T-cell (primary cell): ENCODE measurements around the gene FBXL19. TPM values are rescaled to one million over a fixed set of nuclear protein-coding genes. Genes with fewer than 3 reads are reported as not detected.

Experiments used
- ATAC-seq, 4 experiments: fragments of 200-7000 bp in 3 of 4; fragments of 150-1000 bp in 1 of 4; cut with Tn5 transposase; replicated peaks in 1 of 4; 1 replicate in 3 of 4; 2 replicates in 1 of 4; pipeline ENCODE4 v1.10.0; 2021; ENCODE audit warnings: moderate library complexity in 3 of 4, mild to moderate bottlenecking in 2 of 4, moderate number of reproducible peaks in 1 of 4
- CTCF ChIA-PET, 2 donors: fragments of 300-600 bp; sonication (Branson Sonifier 250); formaldehyde crosslinking; loops; one replicate each; lab custom pipeline; 2022; ENCODE audit warnings: antibody characterized with exemption in 2 of 2; lab: Charles Lee
- POLR2A ChIA-PET, 2 donors: fragments of 300-600 bp; sonication (Branson Sonifier 250); formaldehyde crosslinking; loops; one replicate each; lab custom pipeline; 2022; ENCODE audit warnings: antibody characterized with exemption in 2 of 2; lab: Charles Lee
- DNase-seq, 35 experiments: peaks; one replicate each; pipeline versions ENCODE4 v3.0.0 to v3.0.0-alpha.2; 2013 to 2023
- H3K27ac ChIP-seq: one replicate; pipeline ENCODE4 v1.5.1; 2013; ENCODE audit warnings: low read length
- H3K27me3 ChIP-seq, 2 experiments: replicated peaks in 1 of 2; 1 replicate in 1 of 2; 2 replicates in 1 of 2; pipeline versions ENCODE4 v1.6.1 to v1.7.0; 2013; ENCODE audit warnings: low read length in 1 of 2, mixed read lengths in 1 of 2; ENCODE audit not compliant: control insufficient read depth in 2 of 2, insufficient read depth in 2 of 2; ENCODE audit errors: extremely low read depth in 1 of 2
- H3K36me3 ChIP-seq, 2 donors: 1 replicate in 1 of 2; 2 replicates in 1 of 2; pipeline versions ENCODE4 v1.6.1 to v1.7.0; 2013; ENCODE audit warnings: low read length in 1 of 2; ENCODE audit not compliant: control insufficient read depth in 2 of 2, insufficient read depth in 1 of 2; ENCODE audit errors: extremely low read depth in 1 of 2
- H3K4me1 ChIP-seq, 2 experiments: 1 replicate in 1 of 2; 2 replicates in 1 of 2; pipeline versions ENCODE4 v1.6.1 to v1.7.0; 2013; ENCODE audit warnings: low read length in 2 of 2, mixed read lengths in 1 of 2; ENCODE audit not compliant: insufficient read depth in 2 of 2, control insufficient read depth in 1 of 2; ENCODE audit errors: extremely low read depth in 1 of 2
- H3K4me3 ChIP-seq, 2 donors: 1 replicate in 1 of 2; 2 replicates in 1 of 2; pipeline versions ENCODE4 v1.5.1 to v1.7.0; 2013; ENCODE audit warnings: mild to moderate bottlenecking in 2 of 2, low read length in 1 of 2, moderate library complexity in 1 of 2; ENCODE audit not compliant: control insufficient read depth in 1 of 2; ENCODE audit errors: extremely low read depth in 1 of 2
- H3K9me3 ChIP-seq: 2 replicates; pipeline ENCODE4 v1.7.0; 2013
- H3K27ac Mint-ChIP-seq, 2 donors: one replicate each; pipeline ENCODE4 v1.8.0; 2020 to 2021; ENCODE audit warnings: mild to moderate bottlenecking in 2 of 2, mixed read lengths in 2 of 2
- H3K27me3 Mint-ChIP-seq, 2 donors: one replicate each; pipeline ENCODE4 v1.8.0; 2021 to 2022; ENCODE audit warnings: mixed read lengths in 2 of 2
- H3K36me3 Mint-ChIP-seq: one replicate; pipeline ENCODE4 v1.8.0; 2021; ENCODE audit warnings: mixed read lengths
- H3K4me1 Mint-ChIP-seq, 3 donors: one replicate each; pipeline ENCODE4 v1.8.0; 2020 to 2022; ENCODE audit warnings: mixed read lengths in 3 of 3, mild to moderate bottlenecking in 1 of 3
- H3K4me3 Mint-ChIP-seq, 3 donors: one replicate each; pipeline ENCODE4 v1.8.0; 2020 to 2022; ENCODE audit warnings: mild to moderate bottlenecking in 3 of 3, mixed read lengths in 3 of 3, moderate library complexity in 3 of 3
- H3K9me3 Mint-ChIP-seq, 3 donors: one replicate each; pipeline ENCODE4 v1.8.0; 2020 to 2022; ENCODE audit warnings: mixed read lengths in 3 of 3
- WGBS: methylation state at CpG from one replicate; pipeline ENCODE4 v1.1.5; 2013; ENCODE audit warnings: missing lambda C conversion rate; ENCODE audit not compliant: insufficient coverage; 5-methylcytosine and 5-hydroxymethylcytosine counted together
- total RNA-seq, 35 experiments: library from RNA in 6 of 35; stranded (reverse) in 6 of 35; fragments of 120-200 nt in 1 of 35; gene quantifications; one replicate each; pipeline versions ENCODE4 v1.2.1 to v1.2.4 and lab custom pipeline; 2013 to 2026

Gene FBXL19
- total RNA-seq, 5 donors from 2014 or later (not counting 1 experiment from before 2014, with no cell fraction given), result 11.5 to 22.0 (median 18.1) TPM

DNA sequence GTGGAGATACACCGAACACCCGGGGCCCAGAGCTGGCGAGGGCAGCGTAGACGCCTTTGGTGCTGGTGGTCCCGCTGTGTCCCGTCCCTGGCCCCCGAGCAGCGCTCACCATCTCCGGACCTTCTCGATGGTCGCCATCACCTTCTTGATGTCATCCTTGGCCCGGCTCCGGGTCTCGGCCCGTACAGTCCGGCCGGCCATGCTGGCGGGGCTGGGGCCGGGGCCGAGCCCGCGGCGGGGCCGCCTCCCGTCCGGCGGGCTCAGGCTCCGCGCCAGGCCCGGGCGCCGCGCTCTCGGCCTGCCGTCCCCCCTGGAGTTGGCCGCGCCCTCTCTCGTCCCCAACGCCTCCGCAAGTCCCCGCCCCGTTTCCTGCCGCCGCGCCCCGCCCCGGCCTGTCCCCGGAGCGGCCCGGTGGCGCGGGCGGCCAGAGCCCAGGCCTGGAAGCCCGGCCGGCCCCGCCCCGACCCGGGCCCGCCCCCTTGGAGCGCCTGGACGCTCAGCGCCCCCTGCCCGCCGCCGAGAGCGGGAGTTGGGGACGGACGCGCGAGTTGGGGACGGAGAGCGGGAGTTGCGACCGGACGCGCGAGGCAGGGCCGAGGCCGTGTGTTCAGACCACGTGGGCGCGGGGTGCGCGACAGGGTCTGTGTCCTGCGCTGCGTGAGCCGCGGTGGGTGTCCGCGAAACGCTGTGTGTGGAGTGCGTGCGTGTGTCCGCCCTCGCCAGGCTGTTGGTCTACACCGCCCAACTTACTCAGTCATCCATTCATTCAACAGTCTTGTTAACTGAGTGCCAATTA lies 29.4 kb upstream of the FBXL19 start, which contains the start of gene BCL7C:
Gene BCL7C, minus strand, starts transcription at position 334 of the 796 bp plus-strand sequence. Its CDS starts 133 bp downstream, at position 201.
- H3K4me3 ChIP-seq, result peak within 1 kb of the TSS; percentile 79 to 80
- Mint-ChIP-seq H3K27me3 (no peaks in the 10 kb centered on the region), H3K27ac (peak within 1 kb of the TSS; percentile 93 to 96), H3K4me1 (peaks cover 36 to 47% (median 41%) of the 10 kb centered on the region in 3 donors), H3K9me3 (no peaks in the 10 kb centered on the region), H3K4me3 (peak within 1 kb of the TSS; percentile 81 to 90 (median 87)), H3K36me3 (peaks cover 7% of the 10 kb centered on the region)
- ATAC-seq, result peak; percentile 76 to 86 (median 84)
- ChIA-PET CTCF (no interaction called here), POLR2A (no interaction called here)
- peaks cover 0 to 19% of the 10 kb centered on the region in 2 donors for H3K36me3 ChIP-seq
- no peaks in the 10 kb centered on the region for H3K9me3 ChIP-seq
- peak within 1 kb of the TSS; percentile 76 for H3K27ac ChIP-seq
- DNase-seq, result peak; percentile 37 to 83 (median 63)
- under 1% methylated on average over 88 of the region's 97 CpGs for WGBS
- H3K4me1 ChIP-seq, result peaks cover 13 to 43% of the 10 kb centered on the region in 2 experiments
- no peaks in the 10 kb centered on the region for H3K27me3 ChIP-seq

DNA sequence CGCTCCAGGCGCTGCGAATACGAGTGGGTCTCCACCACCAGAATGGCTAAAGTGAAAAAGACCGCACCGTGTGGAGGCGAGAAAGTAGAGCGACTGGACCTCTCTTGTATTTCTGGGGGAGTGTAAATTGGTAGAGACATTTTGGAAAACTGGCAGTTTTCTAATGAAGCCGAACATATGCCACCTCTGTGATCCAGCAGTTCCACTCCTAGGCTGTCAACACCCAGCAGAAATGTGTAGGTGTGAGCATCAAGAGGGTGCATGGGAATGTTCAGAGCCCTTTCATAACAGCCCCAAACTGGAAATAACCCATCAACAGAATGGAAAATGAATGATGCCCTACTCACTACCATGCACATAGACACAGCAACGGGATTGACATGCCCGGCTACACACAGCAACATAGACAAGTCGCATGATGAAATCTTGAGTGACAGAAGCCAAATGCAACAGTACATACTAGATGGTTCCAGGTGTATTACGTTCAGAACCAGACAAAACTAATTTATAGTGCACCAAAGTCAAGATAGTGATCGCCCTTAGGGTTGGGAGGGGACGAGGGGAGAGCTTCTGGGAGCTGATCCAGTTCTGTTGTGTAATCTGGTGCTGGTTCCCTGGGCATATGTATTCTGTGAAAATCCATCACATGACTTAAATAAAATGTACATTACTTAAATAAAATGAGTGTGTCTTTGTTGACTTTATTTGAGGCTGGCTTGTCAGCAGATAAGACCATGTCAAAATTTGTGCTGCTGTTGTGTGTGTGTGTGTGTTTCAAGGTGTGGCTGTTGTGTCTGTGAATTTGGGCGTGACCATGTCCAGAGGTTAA lies 28.6 kb upstream of the FBXL19 start:
- H3K9me3 ChIP-seq, result no peaks in the 10 kb centered on the region
- DNase-seq (peak in 1 of 35 experiments; percentile 41), ATAC-seq (peak in 1 of 4 experiments; percentile 8)
- peaks cover 0 to 13% of the 10 kb centered on the region in 2 donors for H3K36me3 ChIP-seq
- H3K27me3 ChIP-seq, result no peaks in the 10 kb centered on the region
- Mint-ChIP-seq H3K27ac (peak overlapping the region; percentile 92 to 93), H3K36me3 (peaks cover 5% of the 10 kb centered on the region), H3K27me3 (no peaks in the 10 kb centered on the region), H3K4me3 (peak overlapping the region; percentile 75 to 83 (median 79)), H3K4me1 (peaks cover 36 to 47% (median 40%) of the 10 kb centered on the region in 3 donors), H3K9me3 (no peaks in the 10 kb centered on the region)
- H3K4me3 ChIP-seq, result peak overlapping the region in 1 of 2 donors; percentile 9
- peak overlapping the region; percentile 72 for H3K27ac ChIP-seq
- WGBS, result 82% methylated on average over 3 of the region's 16 CpGs
- peaks cover 13 to 43% of the 10 kb centered on the region in 2 experiments for H3K4me1 ChIP-seq
- CTCF ChIA-PET, result no interaction called here
- POLR2A ChIA-PET, result interaction anchor here in 1 of 2 donors (0.6 kb wide), 1 partner anchor 1016 kb away, joined by 3 read pairs; no protein-coding TSS in a partner anchor

DNA sequence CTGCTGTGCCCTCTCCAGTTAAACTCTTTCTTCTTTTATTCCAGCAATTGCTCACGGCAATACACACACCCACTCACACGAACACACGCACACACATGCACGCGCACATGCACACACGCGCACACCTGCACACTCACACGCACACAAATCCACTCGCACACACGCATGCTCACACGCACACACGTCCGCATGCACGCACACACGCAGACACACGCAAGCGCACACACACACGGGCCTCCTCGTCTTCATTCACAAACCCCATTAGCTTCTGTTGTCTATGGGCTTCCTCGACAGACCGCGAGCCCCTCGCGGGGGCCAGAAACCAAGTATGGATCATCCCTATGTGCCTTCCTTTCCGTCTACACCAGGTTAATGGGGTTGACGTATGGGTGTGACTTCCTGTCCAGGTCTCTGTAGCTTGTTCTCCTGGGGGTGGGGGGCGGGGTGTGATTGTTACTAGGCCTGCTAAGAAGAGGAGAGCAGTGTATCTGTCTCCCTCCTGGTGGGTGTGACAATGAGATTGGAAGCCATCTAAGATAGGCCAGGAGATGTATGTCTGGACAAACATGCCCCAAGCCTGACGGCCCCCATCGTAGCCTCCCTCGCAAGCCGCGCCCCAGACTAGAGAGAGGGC lies 27.6 kb upstream of the FBXL19 start:
- H3K36me3 Mint-ChIP-seq, result peaks cover 5% of the 10 kb centered on the region
- Histone ChIP-seq H3K4me3 (no peak overlapping the region), H3K4me1 (peaks cover 13 to 46% of the 10 kb centered on the region in 2 experiments), H3K36me3 (peaks cover 0 to 10% of the 10 kb centered on the region in 2 donors), H3K27me3 (no peaks in the 10 kb centered on the region), H3K9me3 (no peaks in the 10 kb centered on the region), H3K27ac (no peak overlapping the region)
- H3K4me3 Mint-ChIP-seq, result peak overlapping the region in 2 of 3 donors; percentile 56 to 75
- CTCF ChIA-PET, result no interaction called here
- ATAC-seq (no peak), DNase-seq (peak in 1 of 35 experiments; percentile 46)
- peak overlapping the region; percentile 80 to 86 for H3K27ac Mint-ChIP-seq
- H3K4me1 Mint-ChIP-seq, result peaks cover 37 to 47% (median 40%) of the 10 kb centered on the region in 3 donors
- H3K27me3 Mint-ChIP-seq, result no peaks in the 10 kb centered on the region
- H3K9me3 Mint-ChIP-seq, result no peaks in the 10 kb centered on the region
- POLR2A ChIA-PET, result no interaction called here
- WGBS, result 81% methylated on average over 11 of the region's 32 CpGs

DNA sequence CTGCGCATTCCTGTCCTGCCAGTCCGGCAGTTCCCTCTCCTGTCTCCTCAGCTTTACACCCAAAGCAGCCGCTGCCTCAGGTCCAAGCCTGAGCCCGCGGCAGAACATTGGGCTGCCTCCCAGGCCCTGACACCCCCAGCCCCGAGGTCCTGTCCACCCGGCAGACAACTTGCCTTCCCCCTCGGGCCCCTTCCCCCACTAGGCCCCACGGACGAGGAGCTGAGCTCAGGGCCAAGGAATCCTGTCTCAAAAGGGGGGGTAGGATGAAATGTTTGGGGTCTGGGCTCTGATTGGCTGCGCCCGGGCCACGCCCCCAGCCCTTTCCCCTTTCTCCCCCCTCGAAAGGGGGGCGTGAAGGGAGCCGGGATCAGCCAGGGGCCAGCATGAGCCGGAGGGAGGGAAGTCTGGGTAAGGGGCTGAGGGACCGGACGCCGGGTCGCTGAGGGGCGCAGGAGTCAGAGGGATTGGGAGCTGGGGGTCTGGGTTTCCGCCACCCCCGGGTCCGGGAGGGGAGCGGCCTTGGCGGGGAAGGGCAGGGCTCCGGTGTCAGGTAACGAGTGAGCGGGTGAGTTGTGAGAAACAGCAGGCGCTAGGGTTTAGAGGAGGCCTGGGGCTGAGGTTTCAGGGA lies 27.0 kb upstream of the FBXL19 start, which contains the start of gene CTF1:
Gene CTF1, plus strand, starts transcription at position 354 of the 628 bp plus-strand sequence. Its CDS starts 30 bp downstream, at position 384.
- no peaks in the 10 kb centered on the region for H3K27me3 Mint-ChIP-seq
- ATAC-seq (no peak), DNase-seq (no peak)
- H3K36me3 Mint-ChIP-seq, result peaks cover 2% of the 10 kb centered on the region
- Histone ChIP-seq H3K4me1 (peaks cover 16 to 52% of the 10 kb centered on the region in 2 experiments), H3K27ac (peak within 1 kb of the TSS; percentile 57), H3K36me3 (peaks cover 0 to 9% of the 10 kb centered on the region in 2 donors), H3K4me3 (peak within 1 kb of the TSS in 1 of 2 donors; percentile 14), H3K27me3 (no peaks in the 10 kb centered on the region), H3K9me3 (no peaks in the 10 kb centered on the region)
- no peaks in the 10 kb centered on the region for H3K9me3 Mint-ChIP-seq
- peak within 1 kb of the TSS; percentile 56 to 75 (median 64) for H3K4me3 Mint-ChIP-seq
- WGBS, result 82% methylated on average over 11 of the region's 31 CpGs
- H3K27ac Mint-ChIP-seq, result peak within 1 kb of the TSS; percentile 80 to 86
- ChIA-PET POLR2A (no interaction called here), CTCF (no interaction called here)
- H3K4me1 Mint-ChIP-seq, result peaks cover 43 to 49% (median 46%) of the 10 kb centered on the region in 3 donors

DNA sequence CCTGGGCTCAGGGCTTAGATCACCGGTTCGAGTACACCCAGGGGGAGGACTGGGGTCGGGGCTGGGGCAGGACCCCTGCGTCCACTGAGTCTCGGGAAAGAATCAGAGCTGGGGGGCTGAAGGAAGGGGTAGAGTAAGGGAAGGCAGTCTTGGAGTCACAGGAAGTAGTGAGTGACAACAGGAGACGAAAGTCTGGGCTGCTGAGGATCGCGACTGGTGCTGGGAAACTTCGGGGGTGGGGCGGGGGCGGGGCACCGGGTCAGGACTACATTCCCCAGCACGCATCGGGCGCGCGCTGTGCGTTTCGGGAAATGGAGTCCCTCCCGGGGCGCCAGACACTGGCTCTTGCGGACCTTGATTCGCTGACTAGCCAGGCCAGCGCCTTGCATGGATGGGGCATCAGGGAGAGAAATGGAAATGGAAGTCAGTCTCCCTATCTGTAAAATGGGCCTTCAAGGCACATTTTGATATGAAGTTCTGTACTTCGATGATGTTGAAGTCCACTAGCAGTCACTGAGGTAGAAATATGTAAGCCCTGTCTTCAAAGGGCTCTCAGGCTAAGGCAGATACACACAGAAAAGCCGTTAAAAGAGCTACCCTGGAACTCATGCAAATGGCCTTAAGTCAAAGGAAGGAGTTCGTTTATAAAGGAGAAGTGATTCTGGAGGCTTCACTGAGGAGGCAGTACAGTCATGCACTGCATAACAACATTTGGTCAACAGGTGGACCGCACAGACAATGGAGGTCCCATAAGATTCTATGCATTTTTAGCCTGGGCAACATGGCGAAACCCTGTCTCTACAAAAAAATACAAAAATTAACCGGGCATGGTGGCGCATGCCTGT lies 26.3 kb upstream of the FBXL19 start:
- Histone ChIP-seq H3K27ac (peak overlapping the region; percentile 57), H3K4me3 (peak overlapping the region in 1 of 2 donors; percentile 14), H3K36me3 (peaks cover 0 to 2% of the 10 kb centered on the region in 2 donors), H3K4me1 (peaks cover 17 to 57% of the 10 kb centered on the region in 2 experiments), H3K9me3 (no peaks in the 10 kb centered on the region), H3K27me3 (no peaks in the 10 kb centered on the region)
- peak overlapping the region; percentile 76 to 86 for H3K27ac Mint-ChIP-seq
- ATAC-seq, result peak; percentile 60 to 76 (median 62)
- POLR2A ChIA-PET, result no interaction called here
- 16% methylated on average over 27 of the region's 31 CpGs for WGBS
- H3K27me3 Mint-ChIP-seq, result no peaks in the 10 kb centered on the region
- no peaks in the 10 kb centered on the region for H3K36me3 Mint-ChIP-seq
- H3K9me3 Mint-ChIP-seq, result no peaks in the 10 kb centered on the region
- CTCF ChIA-PET, result interaction anchor here in 1 of 2 donors (0.6 to 0.7 kb wide), 2 partner anchors 31 to 53 kb away, joined by 3 read pairs; no protein-coding TSS in a partner anchor
- peaks cover 41 to 48% (median 48%) of the 10 kb centered on the region in 3 donors for H3K4me1 Mint-ChIP-seq
- peak; percentile 48 to 87 (median 67) for DNase-seq
- H3K4me3 Mint-ChIP-seq, result peak overlapping the region; percentile 53 to 75 (median 64)
